ENCODE data around the gene JOSD1.

DNA sequence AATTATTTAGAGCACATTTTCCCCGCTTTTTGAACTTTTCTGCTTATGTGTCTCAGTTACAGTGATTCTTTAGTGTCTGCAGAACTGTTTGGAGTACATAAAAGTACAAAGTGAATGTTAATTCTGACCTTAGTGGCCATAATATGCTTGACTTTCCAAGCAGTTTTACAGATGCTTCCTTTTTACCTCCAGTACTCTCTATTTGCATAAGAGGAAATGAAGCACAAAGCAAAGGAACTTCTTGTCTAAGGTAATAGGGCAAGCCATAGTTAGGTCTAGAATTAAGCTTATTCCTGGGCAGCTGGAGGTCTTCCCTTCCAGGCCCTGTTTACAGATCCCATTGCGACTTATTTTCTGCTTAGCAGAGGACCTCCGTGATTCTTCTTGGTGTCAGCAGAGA, 8.6 kb upstream of the JOSD1 start:
- no peak for TF ChIP-seq POLR2A (IDR thresholded peaks at IDR 0.05; ENCODE audit: low read length)
- TF ChIP-seq GATA1 (IDR thresholded peaks at IDR 0.05; ENCODE audit: low read depth, low read length): no peak

Measured in erythroblast (primary cell).